OCI-LY1 (cell line): Measurements from ENCODE around the gene COL16A1.

Experiments
- H2AFZ ChIP-seq: fragments of 200-600 bp; sonication (generic), shearing (Covaris generic); 2 replicates; pipeline ENCODE4 v1.6.0; 2014; ENCODE audit warnings: antibody characterized with exemption, mild to moderate bottlenecking, low read length
- H3F3A ChIP-seq: fragments of 200-600 bp; sonication (generic), shearing (Covaris generic); 2 replicates; pipeline ENCODE4 v1.6.0; 2014; ENCODE audit warnings: mild to moderate bottlenecking, antibody characterized with exemption, low read length, moderate library complexity; ENCODE audit not compliant: insufficient read depth
- H3K27ac ChIP-seq: fragments of 200-600 bp; sonication (generic); 2 replicates; pipeline ENCODE4 v1.5.1; 2014; ENCODE audit warnings: low read length, mixed run types, mild to moderate bottlenecking, low read depth; ENCODE audit not compliant: poor library complexity, severe bottlenecking
- H3K27me3 ChIP-seq: fragments of 200-600 bp; sonication (generic); 2 replicates; pipeline ENCODE4 v1.6.0; 2014; ENCODE audit warnings: antibody characterized with exemption, mild to moderate bottlenecking, low read length, moderate library complexity; ENCODE audit not compliant: insufficient read depth
- H3K36me3 ChIP-seq: fragments of 200-600 bp; sonication (generic); 2 replicates; pipeline ENCODE4 v1.6.1; 2014; ENCODE audit warnings: mild to moderate bottlenecking, antibody characterized with exemption, low read length, moderate library complexity, mixed read lengths; ENCODE audit not compliant: insufficient read depth
- H3K4me1 ChIP-seq: fragments of 200-600 bp; sonication (generic); 2 replicates; pipeline ENCODE4 v1.5.1; 2014; ENCODE audit warnings: mild to moderate bottlenecking, low read length, moderate library complexity; ENCODE audit not compliant: insufficient read depth, severe bottlenecking
- H3K4me2 ChIP-seq: fragments of 200-600 bp; sonication (generic), shearing (Covaris generic); 2 replicates; pipeline ENCODE4 v1.6.1; 2014; ENCODE audit warnings: low read length
- H3K4me3 ChIP-seq: fragments of 200-600 bp; sonication (generic); 2 replicates; pipeline ENCODE4 v1.5.1; 2014; ENCODE audit warnings: low read length, low read depth, mild to moderate bottlenecking, mixed read lengths; ENCODE audit not compliant: poor library complexity, severe bottlenecking
- H3K79me2 ChIP-seq: fragments of 200-600 bp; shearing (Covaris generic); 2 replicates; pipeline ENCODE4 v1.6.1; 2016; ENCODE audit warnings: mixed run types, low read length, mixed read lengths; ENCODE audit not compliant: insufficient read depth
- H3K9ac ChIP-seq: fragments of 200-600 bp; sonication (generic), shearing (Covaris generic); 2 replicates; pipeline ENCODE4 v1.6.1; 2014; ENCODE audit warnings: mild to moderate bottlenecking, low read length, mixed read lengths
- H3K9me2 ChIP-seq: fragments of 200-600 bp; sonication (generic), shearing (Covaris generic); 2 replicates; pipeline ENCODE4 v1.6.1; 2014; ENCODE audit warnings: low read depth, mild to moderate bottlenecking, low read length, mixed read lengths
- H3K9me3 ChIP-seq: fragments of 200-600 bp; shearing (Covaris generic); 2 replicates; pipeline ENCODE4 v1.6.1; 2014; ENCODE audit warnings: low read length, mixed read lengths
- H4K20me1 ChIP-seq: fragments of 200-600 bp; sonication (generic), shearing (Covaris generic); 2 replicates; pipeline ENCODE4 v1.6.0; 2016; ENCODE audit warnings: mild to moderate bottlenecking, low read length; ENCODE audit not compliant: insufficient read depth
- CTCF ChIP-seq: fragments of 200-600 bp; sonication (generic), shearing (Covaris generic); IDR thresholded peaks from 2 replicates; pipeline ENCODE4 v1.5.1; 2017; ENCODE audit warnings: mild to moderate bottlenecking, antibody characterized with exemption, low read length, moderate library complexity, mixed read lengths
- EZH2 ChIP-seq: fragments of 200-600 bp; sonication (generic), shearing (Covaris generic); IDR thresholded peaks from 2 replicates; pipeline ENCODE4 v1.8.0; 2017; ENCODE audit warnings: borderline replicate concordance, mixed run types, mild to moderate bottlenecking, antibody characterized with exemption, low read length, moderate library complexity, mixed read lengths

The COL16A1 gene

GRCh38 chr1:31748365-31748764 lies 44.5 kb upstream of the COL16A1 start:
- no peaks in the 10 kb centered on the region for H3K79me2 ChIP-seq
- peaks cover 6% of the 10 kb centered on the region; the same call in 1 of the 2 replicates for H3K27me3 ChIP-seq
- H3K4me3 ChIP-seq: no peak overlapping the region
- H3K4me2 ChIP-seq: no peak overlapping the region
- H4K20me1 ChIP-seq: no peaks in the 10 kb centered on the region
- H3K27ac ChIP-seq: no peak overlapping the region
- H2AFZ ChIP-seq: no peak overlapping the region
- no peaks in the 10 kb centered on the region for H3K9me3 ChIP-seq
- H3K9me2 ChIP-seq: no peaks in the 10 kb centered on the region
- TF ChIP-seq CTCF (no peak), EZH2 (no peak)
- peaks cover 19% of the 10 kb centered on the region for H3K4me1 ChIP-seq
- no peaks in the 10 kb centered on the region for H3F3A ChIP-seq
- H3K36me3 ChIP-seq: no peaks in the 10 kb centered on the region
- no peak overlapping the region for H3K9ac ChIP-seq

GRCh38 chr1:31747304-31747703 lies 43.5 kb upstream of the COL16A1 start:
- Histone ChIP-seq H3K9ac (no peak overlapping the region), H3K4me1 (peaks cover 19% of the 10 kb centered on the region), H3K9me3 (no peaks in the 10 kb centered on the region), H3K79me2 (no peaks in the 10 kb centered on the region), H3K9me2 (no peaks in the 10 kb centered on the region), H3K4me2 (no peak overlapping the region), H3K27me3 (peaks cover 6% of the 10 kb centered on the region; the same call in 1 of the 2 replicates), H3F3A (no peaks in the 10 kb centered on the region), H4K20me1 (no peaks in the 10 kb centered on the region), H3K4me3 (no peak overlapping the region), H3K27ac (no peak overlapping the region), H2AFZ (no peak overlapping the region), H3K36me3 (no peaks in the 10 kb centered on the region)
- TF ChIP-seq CTCF (no peak), EZH2 (no peak)

GRCh38 chr1:31746687-31747086 lies 42.9 kb upstream of the COL16A1 start:
- no peak overlapping the region for H3K4me3 ChIP-seq
- H4K20me1 ChIP-seq: no peaks in the 10 kb centered on the region
- no peaks in the 10 kb centered on the region for H3K79me2 ChIP-seq
- H3K4me1 ChIP-seq: peaks cover 19% of the 10 kb centered on the region
- no peak overlapping the region for H3K9ac ChIP-seq
- H2AFZ ChIP-seq: no peak overlapping the region
- no peaks in the 10 kb centered on the region for H3K36me3 ChIP-seq
- H3K27me3 ChIP-seq: peaks cover 6% of the 10 kb centered on the region; the same call in 1 of the 2 replicates
- no peaks in the 10 kb centered on the region for H3K9me3 ChIP-seq
- no peak overlapping the region for H3K27ac ChIP-seq
- H3K9me2 ChIP-seq: no peaks in the 10 kb centered on the region
- no peaks in the 10 kb centered on the region for H3F3A ChIP-seq
- TF ChIP-seq EZH2 (no peak), CTCF (no peak)
- H3K4me2 ChIP-seq: no peak overlapping the region
